Cortex of kidney (tissue), 1 donor: Measurements from ENCODE around the gene ACSBG1.

Source experiments
- DNase-seq: peaks from one replicate; lab custom pipeline; 2025; lab: John Stamatoyannopoulos, UW

Gene ACSBG1

DNA sequence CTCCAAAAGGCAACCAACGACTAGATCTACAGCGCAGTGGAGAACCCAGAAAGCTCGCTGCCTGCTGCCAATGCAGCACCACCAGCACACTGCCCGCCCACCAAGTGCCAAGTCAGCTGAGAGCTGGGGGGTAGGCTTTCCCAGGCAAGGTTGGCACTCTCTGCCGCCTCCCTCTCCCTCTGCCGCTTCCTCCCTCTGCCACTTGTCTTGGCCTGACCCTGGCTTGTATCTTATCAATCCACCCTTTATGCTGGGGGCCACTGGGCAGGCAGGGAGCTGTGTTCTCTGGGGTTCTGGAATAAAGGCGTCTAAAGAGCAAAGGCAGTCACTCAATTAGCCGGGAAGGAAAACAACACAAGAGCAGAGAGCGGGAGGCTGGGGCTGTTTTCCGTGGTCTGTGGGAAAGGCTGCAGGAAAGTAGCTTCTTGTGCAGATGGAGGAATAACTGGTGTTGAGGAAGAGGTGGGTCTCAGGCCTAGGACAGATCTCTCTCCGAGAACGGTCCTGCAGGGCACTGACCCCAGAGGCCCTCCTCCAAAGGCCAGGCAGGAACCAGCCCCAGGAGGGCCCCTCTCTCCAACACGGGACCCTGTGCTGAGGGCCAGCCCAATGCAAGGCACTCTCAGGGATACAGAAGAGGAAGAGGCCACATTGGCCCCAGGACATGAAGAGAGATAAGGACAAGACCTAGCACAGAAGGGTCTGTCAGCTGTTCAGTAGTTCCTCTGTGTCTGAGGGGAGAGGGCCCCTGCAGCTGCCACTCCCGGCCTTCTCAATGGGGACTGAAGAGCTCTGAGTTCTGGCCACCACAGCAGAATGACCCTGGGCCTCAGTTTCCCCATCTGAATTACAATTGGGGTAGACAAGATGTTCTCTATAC, 30.8 kb downstream of the ACSBG1 start:
- DNase-seq = no peak

DNA sequence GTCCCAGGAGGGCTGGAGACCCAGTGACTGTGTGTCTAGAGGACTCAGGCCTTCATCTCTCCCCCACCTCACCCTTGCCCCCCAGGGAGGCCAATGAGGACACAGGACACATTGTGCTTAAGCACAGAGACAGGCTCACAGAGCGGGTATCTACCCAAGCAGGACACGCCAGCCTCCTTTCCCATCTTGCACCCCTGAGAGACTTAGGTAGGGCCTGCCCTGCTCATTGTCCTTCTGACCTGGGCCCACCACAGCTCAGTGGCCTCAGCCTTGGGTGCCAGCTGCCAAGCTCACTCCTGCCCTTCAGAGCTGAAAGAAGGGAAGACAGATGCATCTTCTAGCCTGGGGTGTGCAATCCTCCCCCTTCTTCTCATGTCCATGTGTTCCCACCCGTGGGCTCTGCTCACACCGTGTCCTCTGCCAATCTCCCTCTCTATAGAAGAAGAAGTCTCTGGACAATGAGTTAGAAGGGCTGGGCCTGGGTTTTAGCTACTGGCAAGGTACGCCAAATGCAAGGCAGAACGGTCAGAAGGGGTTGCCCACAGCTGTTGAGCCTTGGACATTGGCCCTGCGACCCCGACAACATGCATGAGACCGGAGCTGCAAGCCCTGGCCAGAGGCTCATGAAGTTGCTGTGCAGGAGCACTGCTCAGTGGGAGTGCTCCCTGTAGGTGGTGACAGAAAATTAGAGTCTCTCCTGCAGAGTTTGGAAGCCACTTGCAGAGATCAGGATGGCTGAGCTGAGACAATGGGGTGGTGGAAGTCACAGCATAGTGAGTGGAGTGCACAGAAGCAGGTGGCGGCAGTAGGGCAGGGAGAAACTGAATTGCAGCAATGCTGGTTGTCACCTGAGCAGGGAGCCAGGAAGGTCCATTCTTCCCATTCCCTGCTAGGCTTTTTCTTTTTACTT, 32.8 kb downstream of the ACSBG1 start:
- no peak for DNase-seq

DNA sequence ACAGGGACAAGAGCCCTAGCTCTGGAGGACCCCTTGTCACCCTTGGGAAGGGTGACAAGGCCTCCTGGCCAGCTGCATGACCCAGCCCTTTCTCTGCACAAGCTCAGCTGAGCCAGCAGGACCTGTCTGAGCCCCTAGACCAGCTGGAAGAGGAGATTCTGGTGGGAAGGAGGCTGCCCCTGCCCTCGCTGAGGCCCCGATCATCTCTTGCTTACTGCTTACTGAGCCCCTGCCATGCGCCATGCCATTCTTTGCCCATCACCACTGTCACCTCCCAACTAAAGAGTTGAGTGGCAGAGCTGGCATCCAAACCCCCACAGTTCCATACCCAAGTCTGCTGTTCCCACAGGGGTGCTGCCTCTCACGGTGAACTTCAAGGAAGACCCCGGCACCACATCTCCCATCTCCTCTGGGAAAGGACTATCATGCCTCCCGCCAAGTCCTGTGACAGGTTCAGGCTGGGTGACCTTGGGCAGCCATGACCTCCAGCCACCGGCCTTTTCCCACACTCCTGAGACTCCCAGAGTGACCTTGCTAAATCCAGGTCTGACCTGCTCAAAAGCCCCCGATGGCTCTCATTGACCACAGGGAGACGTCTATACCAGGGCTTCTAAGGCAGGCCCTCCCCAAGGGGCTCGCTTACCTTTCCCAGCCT, 34.0 kb downstream of the ACSBG1 start:
- no peak for DNase-seq

DNA sequence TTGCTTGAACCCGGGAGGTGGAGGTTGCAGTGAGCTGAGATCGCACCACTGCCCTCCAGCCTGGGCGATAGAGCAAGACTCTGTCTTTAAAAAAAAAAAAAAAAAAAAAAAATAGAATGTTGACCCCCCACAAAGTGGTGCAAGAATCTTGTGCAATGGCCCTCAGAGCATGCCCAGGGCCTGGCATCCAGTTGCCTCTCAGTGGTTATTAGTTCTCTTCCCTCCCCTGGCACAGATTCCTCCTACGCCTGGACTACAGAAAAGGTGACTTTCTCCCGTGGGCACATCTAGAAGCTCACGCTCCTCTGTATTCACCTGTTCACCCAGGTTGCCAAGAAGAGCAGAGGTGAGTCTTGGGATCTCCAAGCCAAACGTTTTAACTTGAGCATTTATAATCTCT, 36.7 kb downstream of the ACSBG1 start:
- DNase-seq = no peak

DNA sequence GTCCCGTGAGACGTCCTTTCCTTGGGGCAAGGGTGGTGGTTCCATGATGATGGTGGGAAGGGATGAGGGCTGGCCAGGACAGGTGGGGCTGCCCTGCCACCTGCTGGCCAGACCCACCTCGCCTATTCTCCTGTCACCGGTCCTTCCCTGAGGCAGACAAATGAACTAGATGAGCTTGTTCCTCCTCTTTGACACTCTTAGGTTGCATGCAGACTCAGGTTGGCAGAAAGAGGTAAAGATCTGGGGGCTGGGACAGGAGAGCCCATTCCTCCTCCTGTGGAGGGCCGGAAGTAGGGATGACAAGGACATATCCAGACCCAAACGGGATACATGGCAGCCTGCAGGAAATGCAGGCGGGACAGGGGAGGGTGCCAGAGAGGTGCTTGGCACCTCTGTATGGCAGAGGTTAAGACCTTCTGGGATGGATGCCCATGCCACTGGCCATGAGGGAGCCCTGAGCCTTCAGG, 38.6 kb downstream of the ACSBG1 start:
- no peak for DNase-seq

DNA sequence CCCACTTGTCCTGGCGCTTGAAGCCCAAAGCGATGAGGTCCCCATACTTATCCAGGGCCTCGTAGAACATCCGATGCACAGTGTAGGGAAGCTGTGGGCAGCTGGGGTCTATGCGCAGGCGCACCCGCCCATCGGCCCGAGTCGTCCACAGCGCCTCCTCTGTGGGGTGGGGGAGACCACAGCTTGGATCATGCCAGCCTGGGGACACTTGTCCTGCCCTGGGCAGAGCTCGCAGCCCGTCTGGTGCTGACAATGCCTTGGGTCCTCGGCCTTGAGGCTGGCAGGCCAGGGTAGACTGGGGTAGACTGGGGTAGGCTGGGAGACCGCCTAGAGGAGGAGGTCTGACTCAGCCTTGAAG, 39.8 kb downstream of the ACSBG1 start:
- no peak for DNase-seq

DNA sequence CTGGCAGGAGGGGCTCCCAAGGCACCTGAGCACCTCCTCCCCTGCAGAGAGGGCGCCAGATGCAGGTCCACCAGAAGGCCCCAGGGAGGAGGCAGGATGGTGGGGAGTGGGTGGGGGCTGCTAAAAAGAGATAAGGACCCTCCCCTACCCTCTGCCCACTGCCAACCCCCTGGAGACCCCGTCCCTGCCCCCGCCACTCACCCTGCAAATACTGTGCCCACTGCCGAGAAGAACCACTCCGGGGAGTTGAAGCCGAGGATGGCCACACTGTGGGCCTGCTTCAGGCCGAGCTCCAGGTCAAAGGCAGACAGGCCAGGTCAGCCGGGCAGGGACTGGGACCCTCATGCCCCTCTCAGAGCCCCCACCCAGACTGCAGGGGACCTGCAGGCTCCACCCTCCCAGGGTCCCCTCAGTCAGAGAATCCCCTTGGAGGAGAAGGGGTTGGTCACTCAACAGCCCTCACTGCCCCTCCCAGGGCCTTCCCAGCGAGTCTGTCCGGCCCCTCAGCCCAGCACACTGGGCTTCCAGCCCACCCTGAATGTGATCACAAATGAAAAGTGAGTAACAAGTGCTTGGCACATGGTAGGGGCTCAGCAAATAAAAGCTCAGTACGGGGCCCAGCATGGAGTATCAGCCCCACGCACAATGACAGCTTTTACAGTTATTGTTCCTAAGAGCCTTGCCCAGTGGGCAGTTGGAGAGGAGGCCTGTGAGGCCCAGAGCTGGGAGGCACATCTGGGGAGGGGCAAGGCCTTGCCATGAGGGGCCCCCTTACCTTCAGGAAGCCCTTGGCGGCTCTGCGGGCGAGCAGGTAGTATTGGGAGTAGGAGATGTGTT, 40.4 kb downstream of the ACSBG1 start:
- DNase-seq = no peak

DNA sequence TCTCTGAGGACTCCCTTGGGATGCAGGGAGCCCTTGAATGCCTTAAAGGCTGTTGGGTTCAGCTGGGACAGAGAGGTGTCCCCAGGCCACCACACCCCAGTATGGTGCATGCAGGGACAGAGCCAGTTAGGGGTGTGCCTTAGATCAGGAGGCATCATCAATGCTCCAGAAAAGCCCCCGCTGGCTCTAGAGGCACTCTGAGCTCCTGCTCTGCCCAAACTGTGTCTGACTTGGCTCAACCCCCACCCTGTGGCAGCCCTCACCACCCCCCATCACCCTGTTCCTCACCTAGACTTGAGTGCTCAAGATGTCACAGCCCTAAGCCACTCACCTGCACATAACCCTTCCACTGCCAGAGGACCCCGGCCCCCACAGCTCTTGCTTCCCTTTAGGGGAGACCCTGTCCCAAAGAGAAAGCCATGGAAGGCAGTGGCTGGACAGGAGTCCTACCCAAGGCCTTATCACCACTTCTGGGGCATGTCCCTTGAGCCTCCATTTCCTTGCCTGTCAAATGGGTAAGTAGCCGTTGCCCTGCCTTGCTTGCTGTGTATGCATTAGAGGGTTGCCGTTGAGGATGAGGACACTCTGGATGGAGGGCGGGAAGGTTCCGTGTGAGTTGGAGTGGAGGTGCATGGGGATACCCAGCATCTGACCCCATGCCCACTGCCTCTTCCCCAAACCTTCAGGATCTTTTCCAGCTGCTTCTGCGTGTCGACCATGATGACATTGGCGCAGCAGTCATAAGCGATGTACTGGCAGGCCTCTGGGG, 41.4 kb downstream of the ACSBG1 start:
- DNase-seq = no peak

DNA sequence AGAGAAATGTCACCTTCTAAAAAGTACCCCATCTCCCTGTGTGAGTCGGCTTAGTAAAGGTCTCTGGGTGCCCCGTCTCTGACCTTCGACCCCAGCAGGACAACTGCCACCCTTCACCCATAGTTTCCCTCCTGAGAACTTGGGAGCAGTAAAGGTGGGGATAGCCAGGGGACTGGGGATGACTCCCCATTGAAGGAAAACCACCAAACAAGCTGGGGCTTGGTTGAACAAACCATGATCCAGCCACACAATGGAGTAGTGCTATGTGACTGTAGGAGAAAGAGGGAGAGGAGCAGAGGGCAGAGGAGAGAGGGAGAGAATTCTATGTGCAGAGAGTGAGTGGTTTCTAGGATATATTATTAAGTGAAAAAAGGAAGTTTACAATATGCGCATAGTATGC, 51.5 kb downstream of the ACSBG1 start:
- DNase-seq = no peak

DNA sequence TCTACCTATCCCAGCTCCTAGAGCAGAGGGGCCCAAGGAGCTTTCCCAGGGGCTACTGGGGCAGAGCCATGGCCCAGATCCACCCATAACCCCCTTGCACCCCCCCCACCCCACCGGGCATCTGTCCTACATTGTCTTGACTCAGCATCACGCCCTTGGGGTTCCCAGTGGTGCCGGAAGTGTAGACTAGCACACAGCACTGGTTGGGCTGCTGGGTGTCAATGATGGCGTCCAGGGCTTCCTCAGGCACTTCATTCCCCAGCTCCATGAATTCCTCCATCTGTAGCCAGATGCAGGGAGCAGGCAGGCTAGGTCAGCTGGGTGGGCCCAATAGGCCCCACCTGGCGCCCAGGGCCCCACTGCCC, 52.0 kb downstream of the ACSBG1 start:
- DNase-seq = no peak

DNA sequence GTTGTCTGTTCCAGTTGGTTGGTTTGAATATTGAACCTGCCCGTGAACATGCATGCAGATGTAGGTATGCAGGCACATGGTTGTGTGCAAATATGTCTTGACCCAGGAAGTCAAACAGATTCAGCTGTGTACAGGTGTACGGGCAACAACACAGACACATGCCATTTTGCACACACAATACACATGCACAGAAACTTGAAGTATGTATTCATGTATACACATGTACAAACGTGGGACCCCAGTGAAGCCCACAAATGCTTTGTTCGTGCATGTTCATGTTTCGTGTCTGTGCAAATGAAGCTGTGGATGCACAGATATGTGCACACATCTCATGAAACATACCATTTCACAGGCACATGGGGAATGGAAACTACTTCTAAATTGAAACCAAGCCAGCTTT, 54.5 kb downstream of the ACSBG1 start:
- no peak for DNase-seq

DNA sequence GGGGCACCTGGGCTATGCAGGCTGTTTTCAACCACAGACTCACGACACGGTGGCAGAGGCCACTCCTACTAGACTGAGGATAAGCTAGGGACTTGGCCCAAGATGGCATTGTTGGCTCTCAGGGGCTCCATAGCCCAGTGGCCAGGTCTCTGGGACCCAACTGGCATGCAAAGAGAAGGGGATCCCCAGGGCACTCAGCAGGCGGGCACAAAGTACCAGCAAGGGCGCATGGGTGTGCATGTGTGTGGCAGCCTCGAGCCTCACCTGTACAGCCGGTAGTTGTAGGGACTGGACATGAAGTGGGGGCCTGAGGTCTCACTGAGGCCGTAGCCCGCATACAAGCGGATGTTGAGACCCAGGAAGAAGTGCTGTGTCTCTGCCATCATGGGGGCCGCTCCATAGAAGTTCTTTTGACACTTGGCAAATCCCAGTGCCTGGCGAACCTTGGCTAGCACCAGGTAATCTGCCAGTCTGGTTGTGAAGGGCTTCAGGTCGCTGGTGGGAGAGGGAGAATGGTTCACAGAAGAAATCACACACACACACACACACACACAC, 55.0 kb downstream of the ACSBG1 start:
- no peak for DNase-seq

DNA sequence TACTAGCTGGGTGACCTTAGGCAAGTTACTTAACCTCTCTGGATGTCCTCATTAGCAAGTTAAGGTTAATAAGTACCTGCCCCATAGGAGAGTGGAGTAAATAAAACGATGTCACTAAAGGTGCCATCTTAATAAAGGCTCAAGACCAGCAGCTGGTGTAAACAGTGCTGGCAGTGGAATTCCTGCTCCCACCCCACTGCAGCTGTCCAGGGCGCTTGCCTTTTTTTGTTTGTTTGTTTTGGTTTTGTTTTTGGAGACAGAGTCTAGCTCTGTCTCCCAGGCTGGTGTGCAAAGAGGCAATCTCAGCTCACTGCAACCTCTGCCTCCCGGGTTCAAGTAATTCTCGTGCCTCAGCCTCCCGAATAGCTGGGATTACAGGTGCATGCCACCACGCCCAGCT, 56.3 kb downstream of the ACSBG1 start:
- no peak for DNase-seq

DNA sequence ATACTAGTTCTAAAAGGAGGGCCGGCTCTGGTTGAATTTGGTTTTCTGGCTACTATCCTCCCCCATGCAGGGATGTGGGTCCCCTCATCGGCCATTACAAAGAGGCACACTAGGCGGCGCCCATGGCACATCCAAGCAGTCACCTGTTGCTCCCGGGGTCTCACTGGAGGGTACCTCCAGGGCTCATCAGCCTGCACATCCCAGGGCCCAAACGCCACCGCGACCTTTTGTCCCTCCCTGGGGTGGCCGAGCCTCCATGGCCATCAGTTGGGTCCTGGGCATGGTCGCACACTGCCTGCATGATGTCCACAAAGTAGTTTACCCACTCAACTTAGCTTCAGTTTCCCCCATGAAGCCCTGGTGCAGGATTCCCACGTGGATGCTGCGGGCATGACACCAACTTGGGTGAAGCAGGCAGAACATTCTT, 56.9 kb downstream of the ACSBG1 start:
- DNase-seq = no peak

DNA sequence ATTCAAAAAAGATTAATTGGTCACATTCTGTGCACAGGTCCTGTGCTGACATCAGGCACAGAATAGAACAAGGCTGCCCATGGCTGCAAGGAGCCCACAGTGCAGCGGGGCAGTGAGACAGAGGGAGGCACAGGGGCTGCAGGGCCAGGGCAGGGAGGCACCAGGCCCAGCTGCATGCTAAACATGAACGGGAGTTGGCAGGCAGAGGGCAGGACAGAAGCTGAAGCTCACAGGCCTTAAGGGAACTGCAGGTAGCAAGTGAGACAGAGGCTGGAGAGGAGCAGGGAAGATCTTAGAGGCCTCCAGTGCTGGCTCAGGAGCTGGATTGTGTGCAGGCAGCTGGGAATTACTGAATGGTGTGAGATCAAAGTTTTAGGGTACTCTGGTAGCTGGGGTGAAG, 59.0 kb downstream of the ACSBG1 start:
- no peak for DNase-seq

DNA sequence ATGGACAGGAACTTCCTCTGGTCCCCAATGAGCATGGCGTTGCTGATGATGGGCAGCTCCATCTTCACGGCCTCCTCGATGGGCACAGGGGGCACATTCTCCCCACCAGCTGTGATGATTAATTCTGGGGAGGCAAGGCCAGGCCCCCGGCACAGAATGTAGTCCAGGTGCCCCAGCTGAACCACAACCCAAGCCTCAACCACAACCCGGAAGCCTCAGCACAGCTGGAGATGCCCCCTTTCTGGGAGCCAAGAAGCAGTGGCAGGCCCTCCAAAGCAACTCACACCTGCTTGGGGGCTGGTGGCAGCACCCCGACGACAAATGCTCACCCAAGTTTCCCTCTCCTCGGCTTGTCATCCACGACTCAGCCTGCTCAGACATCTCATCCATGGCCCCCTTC, 60.0 kb downstream of the ACSBG1 start:
- no peak for DNase-seq

DNA sequence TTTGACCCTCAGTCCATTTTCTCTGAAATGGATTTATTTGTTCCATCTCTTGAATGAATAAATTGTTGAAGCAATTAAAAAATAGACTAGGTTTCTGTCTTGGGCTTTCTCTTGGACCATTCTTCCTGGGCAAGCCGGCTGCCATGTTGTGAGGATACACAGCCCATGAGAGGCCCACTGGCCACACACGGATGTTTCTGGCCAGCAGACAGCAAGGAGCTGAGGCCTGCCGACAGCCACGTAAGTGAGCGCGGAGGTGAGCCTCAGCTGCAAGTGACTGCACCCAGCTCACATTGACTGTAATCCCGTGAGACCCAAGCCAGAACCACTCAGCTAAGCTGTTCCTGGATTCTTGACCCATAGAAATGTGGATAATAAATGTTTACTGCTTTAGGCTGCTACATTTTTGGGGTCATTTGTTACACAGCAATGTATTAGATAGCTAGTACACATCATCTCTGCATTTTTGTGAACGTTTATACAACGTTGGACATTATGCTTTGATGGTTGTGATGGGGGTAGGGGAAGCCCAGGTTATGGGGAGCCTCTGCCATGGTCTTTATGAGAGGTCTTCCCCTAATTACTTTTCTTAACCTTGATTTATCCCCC, 62.4 kb downstream of the ACSBG1 start:
- no peak for DNase-seq

DNA sequence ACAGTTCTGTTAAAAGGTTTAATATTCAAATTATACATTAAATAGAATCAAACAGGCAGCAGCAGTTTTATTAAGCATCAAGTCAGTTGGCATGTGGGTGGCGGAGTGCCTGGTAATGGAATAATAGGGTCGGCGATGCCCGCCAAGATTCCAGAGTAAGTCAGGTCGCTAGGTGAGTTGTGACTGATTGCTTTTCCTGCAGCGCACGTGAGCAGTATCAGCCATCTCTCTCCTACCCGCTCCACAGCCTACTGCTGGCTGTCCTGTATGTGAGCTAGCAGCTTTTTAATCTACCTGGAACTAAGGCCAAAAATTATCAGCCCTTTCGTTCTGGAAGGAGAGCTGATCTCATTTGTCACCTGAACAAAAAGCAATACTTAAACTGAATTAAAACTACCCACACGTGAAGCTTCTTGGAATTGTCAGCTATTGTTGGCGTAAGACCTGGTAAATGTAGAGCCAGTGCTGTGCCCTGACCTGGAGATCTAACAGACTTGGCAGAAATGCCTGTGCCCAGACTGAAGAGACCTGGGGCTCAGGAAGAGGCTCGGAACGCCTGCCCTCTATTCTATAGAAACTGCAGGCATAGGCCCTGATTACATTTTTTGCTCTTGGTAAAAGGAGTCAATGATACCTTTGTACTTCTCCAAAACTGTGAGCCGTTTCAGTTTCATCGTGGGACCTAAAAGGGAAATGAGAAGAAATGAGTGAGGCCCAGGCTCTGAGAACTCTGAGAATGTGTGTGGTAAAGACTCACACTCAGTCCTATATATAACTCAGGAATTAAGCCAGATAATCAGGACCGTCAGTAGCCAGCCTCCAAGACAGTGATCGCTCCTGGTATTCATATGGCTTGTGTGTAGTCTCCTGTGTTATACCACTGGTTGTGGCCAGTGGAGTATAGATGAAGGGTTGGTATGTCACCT, 63.3 kb downstream of the ACSBG1 start:
- no peak for DNase-seq

DNA sequence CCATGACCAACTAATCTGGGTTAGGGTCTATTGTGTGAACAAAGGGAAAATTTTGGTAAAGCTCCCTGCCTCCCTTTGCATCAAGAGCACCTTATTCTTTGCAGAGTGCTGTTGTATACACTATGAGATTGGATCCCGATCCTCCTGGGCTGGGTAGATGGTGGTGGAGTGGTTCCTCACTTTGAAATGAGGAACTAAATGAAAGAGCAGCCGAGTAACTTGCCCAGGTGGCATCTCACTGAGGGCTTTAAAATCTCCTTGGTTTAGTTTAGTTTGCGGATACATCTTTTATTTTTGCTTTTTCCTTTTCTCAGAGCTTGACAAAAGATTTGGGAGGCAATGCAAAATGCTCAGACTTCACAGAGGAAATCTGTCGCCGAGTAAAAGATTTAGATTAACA, 65.8 kb downstream of the ACSBG1 start:
- DNase-seq = no peak
